Neuronal stem cell (in vitro differentiated cells): ENCODE measurements around the gene PRRC2B.
A peak's percentile ranks its signal among the peaks of the same experiment; 100 is the strongest.

Source experiments
- DNase-seq: peaks from one replicate; pipeline ENCODE4 v3.0.0-alpha.2; 2013; ENCODE audit warnings: low spot score
- H2AFZ ChIP-seq: one replicate; pipeline ENCODE4 v1.6.1; 2013; ENCODE audit warnings: mild to moderate bottlenecking, low read length, inconsistent platforms
- H2AK5ac ChIP-seq: 2 replicates; pipeline ENCODE4 v1.6.1; 2013; ENCODE audit warnings: low read depth, mild to moderate bottlenecking, inconsistent platforms, low read length, moderate library complexity, mixed read lengths
- H2BK120ac ChIP-seq: 2 replicates; pipeline ENCODE4 v1.6.1; 2013; ENCODE audit warnings: low read depth, mild to moderate bottlenecking, inconsistent platforms, low read length, moderate library complexity, mixed read lengths
- H2BK12ac ChIP-seq: one replicate; pipeline ENCODE4 v1.6.1; 2013; ENCODE audit warnings: low read length, inconsistent platforms
- H2BK15ac ChIP-seq: 2 replicates; pipeline ENCODE4 v1.6.1; 2013; ENCODE audit warnings: mild to moderate bottlenecking, low read length, inconsistent platforms, mixed read lengths
- H2BK5ac ChIP-seq: one replicate; pipeline ENCODE4 v1.6.1; 2013; ENCODE audit warnings: inconsistent platforms, mild to moderate bottlenecking, low read length, moderate library complexity
- H3K14ac ChIP-seq: one replicate; pipeline ENCODE4 v1.6.1; 2013; ENCODE audit warnings: low read length, inconsistent platforms
- H3K18ac ChIP-seq: 2 replicates; pipeline ENCODE4 v1.6.1; 2013; ENCODE audit warnings: low read length, inconsistent platforms
- H3K23ac ChIP-seq: 2 replicates; pipeline ENCODE4 v1.6.1; 2013; ENCODE audit warnings: low read depth, mild to moderate bottlenecking, mixed read lengths, low read length, inconsistent platforms; ENCODE audit not compliant: poor library complexity
- H3K27ac ChIP-seq: replicated peaks from 3 replicates; pipeline ENCODE4 v1.5.1; 2013; ENCODE audit warnings: low read length, inconsistent platforms
- H3K27me3 ChIP-seq, 3 experiments: 2 replicates each; pipeline ENCODE4 v1.6.1; 2013; ENCODE audit warnings: low read length in 3 of 3, mild to moderate bottlenecking in 2 of 3, inconsistent platforms in 1 of 3, low read depth in 1 of 3, mixed read lengths in 1 of 3, moderate library complexity in 1 of 3; ENCODE audit not compliant: control insufficient read depth in 3 of 3, insufficient read depth in 3 of 3
- H3K36me3 ChIP-seq, 2 donors: replicated peaks in 1 of 2; 2 replicates each; pipeline ENCODE4 v1.6.1; 2013; ENCODE audit warnings: low read length in 2 of 2; ENCODE audit not compliant: control insufficient read depth in 2 of 2, insufficient read depth in 2 of 2
- H3K4ac ChIP-seq: 2 replicates; pipeline ENCODE4 v1.6.1; 2013; ENCODE audit warnings: inconsistent platforms, mild to moderate bottlenecking, low read length, moderate library complexity
- H3K4me1 ChIP-seq, 2 donors: 1 replicate in 1 of 2; 2 replicates in 1 of 2; pipeline ENCODE4 v1.6.1; 2013; ENCODE audit warnings: low read length in 2 of 2, low read depth in 1 of 2; ENCODE audit not compliant: control insufficient read depth in 2 of 2, insufficient read depth in 1 of 2
- H3K4me2 ChIP-seq: one replicate; pipeline ENCODE4 v1.6.1; 2013; ENCODE audit warnings: mild to moderate bottlenecking, low read length, inconsistent platforms; ENCODE audit not compliant: insufficient read depth, poor library complexity, severe bottlenecking
- H3K4me3 ChIP-seq, 2 donors: 2 replicates each; pipeline ENCODE4 v1.5.1; 2013; ENCODE audit warnings: low read length in 2 of 2, mild to moderate bottlenecking in 2 of 2, inconsistent platforms in 1 of 2, moderate library complexity in 1 of 2
- H3K79me1 ChIP-seq: one replicate; pipeline ENCODE4 v1.6.1; 2013; ENCODE audit warnings: low read depth, mild to moderate bottlenecking, inconsistent platforms, low read length, moderate library complexity
- H3K9ac ChIP-seq: one replicate; pipeline ENCODE4 v1.6.1; 2013; ENCODE audit warnings: mild to moderate bottlenecking, low read depth, low read length, inconsistent platforms; ENCODE audit not compliant: poor library complexity
- H3K9me3 ChIP-seq, 2 donors: replicated peaks in 1 of 2; 2 replicates each; pipeline versions ENCODE3 to v1.6.1; 2013; ENCODE audit warnings: low read length in 2 of 2, mild to moderate bottlenecking in 2 of 2, inconsistent platforms in 1 of 2, low read depth in 1 of 2, mixed read lengths in 1 of 2, moderate library complexity in 1 of 2; ENCODE audit not compliant: control insufficient read depth in 2 of 2, insufficient read depth in 1 of 2
- H4K8ac ChIP-seq: one replicate; pipeline ENCODE4 v1.6.1; 2013; ENCODE audit warnings: low read depth, mild to moderate bottlenecking, inconsistent platforms, low read length, moderate library complexity
- H4K91ac ChIP-seq: one replicate; pipeline ENCODE4 v1.6.1; 2013; ENCODE audit warnings: low read length, low read depth, mild to moderate bottlenecking, inconsistent platforms; ENCODE audit not compliant: poor library complexity
- WGBS, 2 donors: extraction: QIAGEN DNeasy Blood & Tissue Kit; methylation state at CpG; one replicate each; pipeline ENCODE4 v1.1.7; 2013; ENCODE audit warnings: missing lambda C conversion rate in 2 of 2, mixed read lengths in 1 of 2; ENCODE audit not compliant: insufficient read length in 2 of 2, insufficient replicate concordance in 1 of 2; ENCODE audit errors: extremely low coverage in 2 of 2; 5-methylcytosine and 5-hydroxymethylcytosine counted together

PRRC2B gene

GRCh38 chr9:131490514-131490913 lies 96.6 kb downstream of the PRRC2B start:
- no CpG with 5 or more reads among the region's 8 CpGs for WGBS, 2 donors
- Histone ChIP-seq H3K4me3 (no peak overlapping the region), H3K9ac (no peak overlapping the region), H2BK5ac (no peak overlapping the region), H2BK12ac (no peak overlapping the region), H3K4ac (no peak overlapping the region), H2BK15ac (no peak overlapping the region), H4K91ac (no peak overlapping the region), H2AFZ (no peak overlapping the region), H3K14ac (no peak overlapping the region), H2BK120ac (no peak overlapping the region), H2AK5ac (no peak overlapping the region), H3K18ac (no peak overlapping the region), H3K9me3 (no peaks in the 10 kb centered on the region), H3K36me3 (peaks cover 86 to 100% of the 10 kb centered on the region in 2 donors), H3K27me3 (no peaks in the 10 kb centered on the region), H3K27ac (no peak overlapping the region), H3K4me2 (no peak overlapping the region), H3K79me1 (peaks cover 11% of the 10 kb centered on the region), H3K4me1 (no peaks in the 10 kb centered on the region), H3K23ac (no peak overlapping the region), H4K8ac (no peak overlapping the region)
- DNase-seq, result no peak

- no peak overlapping the region for H2BK12ac ChIP-seq
- H3K14ac ChIP-seq, result no peak overlapping the region
- no peak overlapping the region for H3K4ac ChIP-seq
- H3K9ac ChIP-seq, result peak overlapping the region; percentile 33
- H2BK15ac ChIP-seq, result no peak overlapping the region
- H2AK5ac ChIP-seq, result no peak overlapping the region
- no peaks in the 10 kb centered on the region for H3K9me3 ChIP-seq
- H4K8ac ChIP-seq, result no peak overlapping the region
- no peak overlapping the region for H3K23ac ChIP-seq
- H2AFZ ChIP-seq, result no peak overlapping the region
- no peak overlapping the region for H3K27ac ChIP-seq
- no peak overlapping the region for H3K4me2 ChIP-seq
- H3K27me3 ChIP-seq, result no peaks in the 10 kb centered on the region
- no peak overlapping the region for H3K4me3 ChIP-seq
- no peak overlapping the region for H4K91ac ChIP-seq
- peaks cover 85 to 100% of the 10 kb centered on the region in 2 donors for H3K36me3 ChIP-seq
- H3K18ac ChIP-seq, result no peak overlapping the region
- no peak overlapping the region for H2BK5ac ChIP-seq
- WGBS, 2 donors, result no CpG with 5 or more reads among the region's 20 CpGs
- no peak overlapping the region for H2BK120ac ChIP-seq
- no peak for DNase-seq
- H3K4me1 ChIP-seq, result no peaks in the 10 kb centered on the region
- peaks cover 7% of the 10 kb centered on the region for H3K79me1 ChIP-seq
These were observed 97.3 kb downstream of the PRRC2B start for GRCh38 chr9:131491001-131491710.

- Histone ChIP-seq H2AFZ (no peak overlapping the region), H3K27ac (no peak overlapping the region)
These were observed 98.2 kb downstream of the PRRC2B start for GRCh38 chr9:131492070-131492469.

GRCh38 chr9:131494296-131494870 lies 100.5 kb downstream of the PRRC2B start:
- no peaks in the 10 kb centered on the region for H3K27me3 ChIP-seq
- H4K91ac ChIP-seq, result no peak overlapping the region
- peak overlapping the region; percentile 69 for H3K23ac ChIP-seq
- no peak overlapping the region for H2BK120ac ChIP-seq
- no peak for DNase-seq
- no peak overlapping the region for H3K4ac ChIP-seq
- WGBS, 2 donors, result no CpG with 5 or more reads among the region's 22 CpGs
- H3K18ac ChIP-seq, result no peak overlapping the region
- peak overlapping the region; percentile 38 for H3K9ac ChIP-seq
- H3K9me3 ChIP-seq, result no peaks in the 10 kb centered on the region
- no peak overlapping the region for H2AFZ ChIP-seq
- H3K4me1 ChIP-seq, result no peaks in the 10 kb centered on the region
- H3K14ac ChIP-seq, result no peak overlapping the region
- H3K79me1 ChIP-seq, result peaks cover 5% of the 10 kb centered on the region
- no peak overlapping the region for H2BK5ac ChIP-seq
- H3K36me3 ChIP-seq, result peaks cover 87 to 100% of the 10 kb centered on the region in 2 donors
- H4K8ac ChIP-seq, result no peak overlapping the region
- H3K27ac ChIP-seq, result no peak overlapping the region
- H2BK15ac ChIP-seq, result no peak overlapping the region
- H3K4me2 ChIP-seq, result no peak overlapping the region
- no peak overlapping the region for H2AK5ac ChIP-seq
- no peak overlapping the region for H2BK12ac ChIP-seq
- no peak overlapping the region for H3K4me3 ChIP-seq

More at GRCh38 chr9:131492070-131492469, 98.2 kb downstream of the PRRC2B start:
- Histone ChIP-seq H2BK15ac (no peak overlapping the region), H2BK12ac (no peak overlapping the region), H2AK5ac (no peak overlapping the region), H3K9me3 (no peaks in the 10 kb centered on the region), H3K9ac (peak overlapping the region; percentile 27), H4K91ac (peak overlapping the region; percentile 46), H3K27me3 (no peaks in the 10 kb centered on the region), H3K4me3 (no peak overlapping the region), H3K4me2 (no peak overlapping the region), H3K18ac (no peak overlapping the region), H3K79me1 (peaks cover 7% of the 10 kb centered on the region), H2BK5ac (no peak overlapping the region), H3K14ac (no peak overlapping the region), H4K8ac (no peak overlapping the region), H2BK120ac (no peak overlapping the region), H3K23ac (no peak overlapping the region), H3K4me1 (no peaks in the 10 kb centered on the region), H3K4ac (no peak overlapping the region), H3K36me3 (peaks cover 86 to 100% of the 10 kb centered on the region in 2 donors)
- DNase-seq, result no peak
- no CpG with 5 or more reads among the region's 6 CpGs for WGBS, 2 donors
